HCT116 (cell line): ENCODE measurements around the gene TAS2R60. TPM values are rescaled to one million over a fixed set of nuclear protein-coding genes. Genes with fewer than 3 reads are reported as not detected.
A peak's percentile ranks its signal among the peaks of the same experiment; 100 is the strongest.
"Not testable (repeated sequence)": the region's sequence is repeated elsewhere in the genome, so short reads cannot be mapped to it uniquely, and the experiment has no call there.

ENCODE experiments used
- ATAC-seq: fragments of 200-7000 bp; cut with Tn5 transposase; 2 replicates; pipeline ENCODE4 v1.9.1; 2020; ENCODE audit warnings: mild to moderate bottlenecking, moderate library complexity
- BruUV-seq: library from RNA; stranded (reverse); fragments of 400-500 nt; replicated peaks from 2 replicates; lab custom pipeline; 2021; lab: Mats Ljungman, UMichigan
- CTCF ChIA-PET: fragments of 300-600 bp; sonication (Branson Sonifier 250); formaldehyde crosslinking; loops from one replicate; lab custom pipeline; 2021; ENCODE audit warnings: antibody characterized with exemption; lab: Charles Lee
- POLR2A ChIA-PET: fragments of 300-600, 350-600 bp; sonication (Branson Sonifier 250); formaldehyde crosslinking; loops from one replicate; lab custom pipeline; 2021; ENCODE audit warnings: antibody characterized with exemption; lab: Charles Lee
- RAD21 ChIA-PET, 2 experiments: fragments of 300-600 bp; sonication (Branson Sonifier 250); formaldehyde crosslinking; loops; one replicate each; lab custom pipeline; 2023; ENCODE audit warnings: low total read pairs in 2 of 2; ENCODE audit not compliant: uncharacterized antibody in 2 of 2, unreplicated experiment in 2 of 2, low non-redundant PET in 1 of 2; lab: Charles Lee
- DNase-seq: peaks from one replicate; pipeline ENCODE4 v3.0.0-alpha.2; 2010; ENCODE audit warnings: low read depth, low spot score
- H2AFZ ChIP-seq: fragments of 200-600 bp; shearing (Covaris generic), sonication (generic); 2 replicates; pipeline ENCODE4 v1.6.1; 2017; ENCODE audit warnings: low read depth, mixed run types, mixed read lengths, antibody characterized with exemption, low read length; ENCODE audit not compliant: poor library complexity, severe bottlenecking
- H3K27ac ChIP-seq: 2 replicates; pipeline ENCODE4 v1.5.1; 2012; ENCODE audit warnings: low read depth, low read length
- H3K27me3 ChIP-seq: fragments of 200-600 bp; sonication (generic); 2 replicates; pipeline ENCODE4 v1.6.1; 2016; ENCODE audit warnings: mixed run types, low read length, mixed read lengths; ENCODE audit not compliant: insufficient read depth
- H3K36me3 ChIP-seq, 2 experiments: fragments of 200-500 bp in 1 of 2; fragments of 200-600 bp in 1 of 2; sonication (Bioruptor generic) in 1 of 2; sonication (generic) in 1 of 2; 2 replicates each; pipeline versions ENCODE4 v1.5.1 to v1.6.1; 2014 to 2016; ENCODE audit warnings: low read length in 2 of 2, inconsistent platforms in 1 of 2, mixed read lengths in 1 of 2, mixed run types in 1 of 2; ENCODE audit not compliant: insufficient read depth in 2 of 2, control insufficient read depth in 1 of 2
- H3K4me1 ChIP-seq, 2 experiments: fragments of 200-600 bp in 1 of 2; sonication (generic) in 1 of 2; 2 replicates each; pipeline versions ENCODE4 v1.5.1 to v1.6.1; 2012 to 2017; ENCODE audit warnings: low read length in 2 of 2, inconsistent platforms in 1 of 2, mild to moderate bottlenecking in 1 of 2, mixed read lengths in 1 of 2, mixed run types in 1 of 2, moderate library complexity in 1 of 2; ENCODE audit not compliant: insufficient read depth in 2 of 2, control insufficient read depth in 1 of 2
- H3K4me2 ChIP-seq: fragments of 200-600 bp; sonication (generic); 2 replicates; pipeline ENCODE4 v1.6.1; 2017; ENCODE audit warnings: mixed run types, low read length, mixed read lengths
- H3K4me3 ChIP-seq, 2 experiments: fragments of 200-600 bp in 1 of 2; sonication (generic) in 1 of 2; replicated peaks in 1 of 2; 2 replicates each; pipeline ENCODE4 v1.5.1; 2011 to 2016; ENCODE audit warnings: low read length in 2 of 2, control low read depth in 1 of 2, low read depth in 1 of 2, mild to moderate bottlenecking in 1 of 2, mixed read lengths in 1 of 2, mixed run types in 1 of 2
- H3K79me2 ChIP-seq: fragments of 200-600 bp; sonication (generic); 2 replicates; pipeline ENCODE4 v1.6.1; 2017; ENCODE audit warnings: mild to moderate bottlenecking, mixed run types, low read length, moderate library complexity, mixed read lengths; ENCODE audit not compliant: insufficient read depth
- H3K9ac ChIP-seq: fragments of 200-600 bp; sonication (generic); 2 replicates; pipeline ENCODE4 v1.6.1; 2016; ENCODE audit warnings: low read length, mixed read lengths
- H3K9me2 ChIP-seq: fragments of 200-600 bp; sonication (generic), shearing (Covaris generic); 2 replicates; pipeline ENCODE4 v1.6.1; 2017; ENCODE audit warnings: mixed run types, mild to moderate bottlenecking, moderate library complexity; ENCODE audit not compliant: insufficient read depth
- H3K9me3 ChIP-seq, 2 experiments: fragments of 200-500 bp in 1 of 2; fragments of 200-600 bp in 1 of 2; sonication (Bioruptor generic) in 1 of 2; sonication (generic) in 1 of 2; 2 replicates each; pipeline ENCODE4 v1.6.1; 2014 to 2017; ENCODE audit warnings: low read length in 2 of 2, mixed read lengths in 2 of 2, inconsistent platforms in 1 of 2, low read depth in 1 of 2, mild to moderate bottlenecking in 1 of 2, mixed run types in 1 of 2, moderate library complexity in 1 of 2; ENCODE audit not compliant: control insufficient read depth in 1 of 2, insufficient read depth in 1 of 2
- H4K20me1 ChIP-seq: fragments of 200-600 bp; sonication (generic), shearing (Covaris generic); 2 replicates; pipeline ENCODE4 v1.6.1; 2017; ENCODE audit warnings: mixed run types, mild to moderate bottlenecking, moderate library complexity; ENCODE audit not compliant: insufficient read depth
- CBX3 ChIP-seq: IDR thresholded peaks from 2 replicates; pipeline ENCODE4 v1.6.1; 2012; ENCODE audit warnings: low read depth
- EZH2 ChIP-seq: fragments of 200-600 bp; sonication (generic); IDR thresholded peaks from 2 replicates; pipeline ENCODE4 v1.6.1; 2017; ENCODE audit warnings: antibody characterized with exemption, mixed run types
- EZH2phosphoT487 ChIP-seq: fragments of 200-600 bp; IDR thresholded peaks from 2 replicates; pipeline ENCODE4 v1.6.1; 2018; ENCODE audit warnings: antibody characterized with exemption, borderline replicate concordance
- POLR2AphosphoS5 ChIP-seq: IDR thresholded peaks from 2 replicates; pipeline ENCODE4 v1.6.1; 2011; ENCODE audit warnings: mild to moderate bottlenecking, low read depth, low read length, moderate library complexity
- SIN3A ChIP-seq: IDR thresholded peaks from 2 replicates; pipeline ENCODE4 v1.6.1; 2012; ENCODE audit warnings: low read depth
- intact Hi-C: fragments of 100-400 bp; cut with micrococcal nuclease; formaldehyde crosslinking; loops from 2 replicates; pipeline ENCODE4 v1.10.0; 2022
- total RNA-seq: library from RNA; stranded (reverse); gene quantifications from one replicate; pipeline ENCODE4 v1.2.1, GENCODE V29; 2021; ENCODE audit not compliant: unreplicated experiment
- TF ChIP-seq, protein P1 (sequence below): IDR thresholded peaks from 2 replicates; pipeline ENCODE4 v1.6.1; 2012

Gene TAS2R60
- total RNA-seq, 1 experiment from 2014 or later: not detected

GRCh38 chr7:143485500-143485899 is 42.2 kb downstream of the TAS2R60 start:
- Histone ChIP-seq H3K9me2 (no peaks in the 10 kb centered on the region; the same call in 1 of the 2 replicates), H4K20me1 (no peaks in the 10 kb centered on the region), H2AFZ (peak overlapping the region; percentile 48), H3K4me3 (no peak overlapping the region), H3K9me3 (no peaks in the 10 kb centered on the region), H3K27me3 (no peaks in the 10 kb centered on the region), H3K79me2 (no peaks in the 10 kb centered on the region), H3K4me1 (peaks cover 0 to 5% of the 10 kb centered on the region in 2 experiments; a peak in 1 of 4 replicates), H3K9ac (no peak overlapping the region), H3K36me3 (no peaks in the 10 kb centered on the region), H3K27ac (no peak overlapping the region), H3K4me2 (no peak overlapping the region)
- ATAC-seq (no peak), DNase-seq (no peak)
- intact Hi-C loops: no loop called here
- no TSS peak for BruUV-seq
- CTCF ChIA-PET: no interaction called here
- POLR2A ChIA-PET: no interaction called here
- RAD21 ChIA-PET: no interaction called here
- TF ChIP-seq EZH2phosphoT487 (no peak), POLR2AphosphoS5 (no peak), SIN3A (no peak), EZH2 (no peak), CBX3 (no peak)
- TF ChIP-seq, protein P1, sequence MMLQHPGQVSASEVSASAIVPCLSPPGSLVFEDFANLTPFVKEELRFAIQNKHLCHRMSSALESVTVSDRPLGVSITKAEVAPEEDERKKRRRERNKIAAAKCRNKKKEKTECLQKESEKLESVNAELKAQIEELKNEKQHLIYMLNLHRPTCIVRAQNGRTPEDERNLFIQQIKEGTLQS: no peak
- TF ChIP-seq, all 23 proteins: peak for 0

DNA sequence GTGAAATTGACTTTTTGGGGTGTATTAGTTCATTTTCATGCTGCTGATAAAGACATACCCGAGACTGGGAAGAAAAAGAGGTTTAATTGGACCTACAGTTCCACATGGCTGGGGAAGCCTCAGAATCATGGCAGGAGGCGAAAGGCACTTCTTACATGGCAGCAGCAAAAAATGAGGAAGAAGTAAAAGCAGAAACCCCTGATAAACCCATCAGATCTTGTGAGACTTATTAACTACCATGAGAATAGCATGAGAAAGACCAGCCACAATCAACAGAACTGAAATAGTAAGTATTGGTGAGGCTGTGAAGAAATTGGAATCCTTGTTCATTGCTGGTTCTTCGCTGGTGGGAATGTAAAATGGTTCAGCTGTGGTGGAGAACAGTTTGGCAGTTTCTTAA is 43.0 kb downstream of the TAS2R60 start:
- POLR2A ChIA-PET, H3K27me3 ChIP-seq, BruUV-seq, H3K79me2 ChIP-seq, H4K20me1 ChIP-seq, H3K9ac ChIP-seq, H2AFZ ChIP-seq, H3K4me3 ChIP-seq, DNase-seq, H3K27ac ChIP-seq, ATAC-seq, CTCF ChIA-PET, H3K36me3 ChIP-seq, H3K4me1 ChIP-seq, RAD21 ChIA-PET, H3K9me2 ChIP-seq, H3K9me3 ChIP-seq, intact Hi-C loops, H3K4me2 ChIP-seq: not testable (repeated sequence)
